Raji (cell line): ENCODE results near the gene SNX25.

Source experiments
- POLR2A ChIP-seq: IDR thresholded peaks from 2 replicates; pipeline ENCODE4 v1.6.1; 2011; ENCODE audit warnings: low read depth, low read length, control low read depth; ENCODE audit not compliant: insufficient read depth

The SNX25 gene

DNA sequence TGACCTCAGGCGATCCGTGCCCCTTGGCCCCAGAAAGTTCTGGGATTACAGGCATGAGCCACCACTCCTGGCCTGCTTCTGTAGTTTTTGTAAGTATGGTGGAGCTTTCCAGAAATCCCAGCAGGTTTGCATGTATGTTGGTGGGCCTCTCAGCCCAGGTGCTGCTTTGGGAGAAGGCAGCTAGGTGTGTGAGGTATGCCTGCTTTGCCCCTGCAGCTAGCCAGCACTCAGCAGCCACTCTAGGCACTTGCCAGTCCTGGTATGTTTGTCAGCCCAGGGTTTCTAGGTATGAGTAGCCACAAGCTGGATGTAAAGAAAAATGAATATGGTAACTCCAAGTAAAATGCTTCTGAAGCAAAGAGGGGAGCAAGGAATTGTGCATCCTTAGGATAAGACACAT lies 8.9 kb downstream of the SNX25 start:
- no peak for TF ChIP-seq POLR2A

DNA sequence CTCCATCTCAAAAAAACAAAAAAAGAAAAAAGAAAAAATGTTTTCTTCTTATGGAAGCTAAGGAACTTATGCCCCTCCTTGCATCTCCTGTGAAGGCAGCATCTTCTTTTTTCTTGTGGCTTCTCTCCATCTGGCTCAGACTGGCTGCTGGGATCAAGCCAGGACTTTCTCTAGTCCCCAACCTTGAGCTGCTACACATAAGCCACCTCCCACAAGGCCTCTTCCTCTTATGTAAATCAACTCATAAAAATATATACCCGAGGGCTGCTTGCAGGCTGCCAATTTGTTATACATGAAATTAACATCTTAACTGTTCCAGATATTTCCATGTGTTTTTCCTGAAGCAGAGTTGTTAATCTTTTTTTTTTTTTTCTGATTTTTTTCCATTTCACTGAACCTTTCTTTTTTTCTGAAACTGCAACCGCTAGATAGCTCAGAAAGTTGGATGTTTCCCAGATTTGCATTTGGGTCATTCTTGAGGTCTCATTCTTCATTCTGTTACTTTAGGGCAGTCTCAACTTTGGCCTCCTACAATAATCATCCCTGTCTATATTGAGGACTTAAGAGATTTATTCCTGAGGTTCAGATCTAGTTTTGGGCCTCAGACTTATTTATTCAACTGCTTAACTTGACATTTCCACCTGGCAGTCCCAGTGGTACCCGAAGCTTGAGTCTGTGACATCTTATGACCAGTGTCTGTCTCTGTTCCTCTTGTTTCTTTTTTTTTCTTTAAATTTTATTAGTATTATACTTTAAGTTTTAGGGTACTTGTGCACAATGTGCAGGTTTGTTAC lies 10.3 kb downstream of the SNX25 start:
- TF ChIP-seq POLR2A, result no peak

- no peak for TF ChIP-seq POLR2A
These were observed 12.1 kb downstream of the SNX25 start for GRCh38 chr4:185221491-185221890.

DNA sequence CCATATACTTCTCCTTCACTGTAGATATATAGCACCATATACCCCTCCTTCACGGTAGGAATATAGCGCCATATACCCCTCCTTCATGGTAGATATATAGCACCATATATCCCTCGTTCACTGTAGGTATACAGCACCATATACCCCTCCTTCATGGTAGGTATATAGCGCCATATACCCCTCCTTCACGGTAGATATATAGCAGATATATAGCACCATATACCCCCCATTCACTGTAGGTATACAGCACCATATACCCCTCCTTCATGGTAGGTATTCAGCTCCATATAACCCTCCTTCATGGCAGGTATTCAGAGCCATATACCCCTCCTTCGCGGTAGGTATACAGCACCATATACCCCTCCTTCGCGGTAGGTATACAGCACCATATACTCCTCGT lies 12.5 kb downstream of the SNX25 start:
- TF ChIP-seq POLR2A, result no peak

GRCh38 chr4:185222598-185222997 lies 13.2 kb downstream of the SNX25 start:
- TF ChIP-seq POLR2A, result no peak

GRCh38 chr4:185224597-185224996 lies 15.2 kb downstream of the SNX25 start:
- no peak for TF ChIP-seq POLR2A

GRCh38 chr4:185225940-185226339 lies 16.5 kb downstream of the SNX25 start:
- no peak for TF ChIP-seq POLR2A

- TF ChIP-seq POLR2A, result no peak
These were observed 17.7 kb downstream of the SNX25 start for GRCh38 chr4:185227131-185227551.

DNA sequence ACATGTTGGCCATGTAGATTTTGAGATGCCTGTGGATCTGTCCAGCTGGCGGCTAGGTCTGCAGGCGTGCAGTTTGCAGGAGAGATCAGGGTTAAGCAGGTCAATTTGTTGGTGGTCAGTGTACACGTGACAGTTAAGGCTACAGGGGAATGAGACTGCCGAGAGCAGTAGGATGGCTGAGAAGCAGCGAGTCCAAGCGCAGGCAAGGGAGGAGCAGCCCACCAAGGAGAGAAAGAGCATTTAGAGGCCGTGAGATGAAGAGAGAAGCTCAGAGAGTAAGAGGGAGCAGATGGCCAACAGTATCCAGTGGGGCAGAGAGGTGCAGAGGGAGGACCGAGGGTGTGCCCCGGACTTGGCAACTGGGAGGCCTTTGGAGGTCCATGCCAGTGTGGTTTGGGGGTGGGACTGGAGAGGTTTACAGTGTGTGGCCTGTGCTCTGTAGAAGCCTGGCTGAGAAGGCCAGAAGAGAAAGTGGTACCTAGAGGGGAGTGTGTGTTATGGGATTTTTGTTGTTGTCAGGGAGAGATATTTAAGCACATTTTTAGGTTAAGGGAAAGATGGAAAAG lies 18.4 kb downstream of the SNX25 start:
- TF ChIP-seq POLR2A, result no peak

DNA sequence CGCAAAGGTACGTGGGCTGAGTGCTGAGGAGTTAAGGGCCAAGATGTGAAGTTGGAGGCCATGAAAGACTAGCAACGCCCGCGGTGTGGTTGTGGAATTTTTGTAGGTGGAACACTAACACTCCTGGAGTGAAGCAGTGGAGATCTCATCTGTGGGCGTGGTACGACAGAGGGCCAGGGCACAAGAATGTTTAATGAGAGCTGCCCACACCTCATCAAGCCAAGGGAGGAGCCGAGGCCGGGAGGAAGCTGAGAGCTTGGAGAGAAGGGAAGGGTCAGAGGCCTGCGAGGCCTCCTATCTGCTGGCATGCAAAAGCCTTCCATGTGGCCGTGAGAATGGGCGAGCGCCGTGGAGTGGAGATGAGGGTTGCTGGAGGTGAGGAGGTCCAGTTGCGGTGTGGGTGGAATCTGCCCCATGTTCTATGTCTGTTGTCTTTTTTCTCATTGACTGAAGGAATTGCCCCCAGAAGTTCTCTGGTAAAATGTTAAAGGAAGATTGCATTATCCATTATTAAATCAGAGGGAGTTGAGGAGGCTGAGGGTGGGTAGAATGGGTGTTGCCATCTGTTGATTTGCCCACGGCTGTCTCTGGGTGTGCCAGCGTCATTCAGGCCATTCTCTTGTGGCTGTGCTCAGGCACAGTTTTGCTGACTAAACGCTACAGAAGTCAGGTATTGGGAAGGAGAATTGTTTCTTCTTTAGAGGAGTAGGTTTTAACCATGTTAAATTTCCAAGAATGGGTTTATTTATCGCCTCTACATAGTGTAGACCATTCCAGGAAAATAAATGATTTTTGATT lies 19.8 kb downstream of the SNX25 start:
- TF ChIP-seq POLR2A, result no peak

GRCh38 chr4:185232370-185232769 lies 23.0 kb downstream of the SNX25 start:
- no peak for TF ChIP-seq POLR2A

GRCh38 chr4:185235119-185235842 lies 25.9 kb downstream of the SNX25 start:
- TF ChIP-seq POLR2A, result no peak

DNA sequence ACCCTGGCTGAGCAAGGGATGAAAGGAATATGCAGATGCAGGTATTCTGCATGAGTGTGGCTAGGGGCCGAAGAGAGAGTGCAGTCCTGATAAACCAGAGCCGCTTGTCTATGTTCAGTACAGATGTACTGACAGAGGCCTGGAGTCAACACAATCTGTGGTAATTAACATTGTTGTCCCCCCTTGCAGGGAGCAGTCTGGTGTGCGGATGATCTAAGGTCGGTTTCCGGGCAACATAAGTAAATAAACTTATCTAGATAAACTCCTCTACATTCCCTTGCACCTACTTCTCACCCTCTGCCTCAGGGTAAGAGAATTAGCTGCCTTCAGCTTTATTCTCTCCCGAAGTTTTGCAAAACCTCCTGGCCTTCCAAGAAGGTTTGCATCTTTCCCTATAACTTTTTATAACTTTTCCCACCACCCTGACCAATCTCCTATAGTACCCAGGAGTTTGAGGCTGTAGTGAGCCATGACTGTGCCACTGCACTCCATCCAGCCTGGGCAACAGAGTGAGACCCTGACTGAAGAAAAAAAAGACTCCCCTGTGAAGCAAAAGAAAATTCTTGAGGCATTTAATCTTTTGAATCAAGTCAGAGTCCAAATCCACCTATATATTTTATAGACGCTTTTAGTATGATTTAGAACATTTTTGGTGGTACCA lies 26.6 kb downstream of the SNX25 start:
- no peak for TF ChIP-seq POLR2A

DNA sequence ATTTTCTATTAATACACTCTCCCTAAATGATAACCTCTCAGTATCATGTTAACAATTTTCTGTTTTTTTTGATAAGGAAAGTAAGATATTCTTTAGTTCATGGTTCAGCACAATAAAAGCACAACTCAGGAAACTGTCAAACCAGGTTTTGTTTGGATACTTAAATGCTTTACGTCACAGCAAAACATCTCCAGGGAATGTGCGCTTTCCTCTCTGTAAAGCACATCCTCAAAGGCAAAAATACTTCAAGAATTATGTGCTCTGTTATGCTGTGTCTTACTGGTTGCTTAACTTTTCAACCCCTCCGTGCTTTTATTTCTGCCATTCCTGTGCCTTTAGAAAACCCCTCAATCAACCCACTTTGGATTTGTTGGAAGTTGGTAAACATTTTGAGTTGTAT lies 27.8 kb downstream of the SNX25 start:
- TF ChIP-seq POLR2A, result no peak

DNA sequence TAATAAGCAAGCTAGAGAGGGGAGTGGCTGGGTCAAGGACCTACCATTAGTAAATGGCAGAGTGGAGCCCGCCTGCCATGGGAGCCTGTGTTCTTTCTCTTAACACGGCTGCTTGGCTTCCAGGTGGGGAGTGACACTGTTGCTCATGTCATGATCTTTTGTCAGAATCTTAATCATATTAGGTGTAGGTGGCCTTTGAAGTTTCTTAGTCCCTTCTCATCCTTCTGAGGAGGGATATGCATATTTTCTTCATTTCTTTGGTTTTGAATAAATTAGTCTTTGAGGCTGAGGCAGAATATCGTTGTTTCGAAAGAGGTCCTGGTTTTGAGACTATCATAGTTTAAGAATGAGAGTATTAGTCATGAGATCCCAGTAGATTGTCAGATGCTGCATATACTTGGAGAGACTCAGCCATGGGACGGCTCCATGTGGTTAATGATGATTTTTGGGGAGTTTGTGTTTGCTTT lies 28.9 kb downstream of the SNX25 start:
- no peak for TF ChIP-seq POLR2A
